BE2C (cell line): Measurements from ENCODE around the gene TSPAN12.

Experiments
- DNase-seq: peaks from one replicate; pipeline ENCODE4 v3.0.0-alpha.2; 2020
- H3K27me3 ChIP-seq: fragments of 250-450 bp; sonication (Bioruptor Pico); 2 replicates; pipeline ENCODE4 v1.5.1; 2020; ENCODE audit warnings: mild to moderate bottlenecking
- H3K36me3 ChIP-seq: fragments of 250-450 bp; sonication (Bioruptor Pico); 2 replicates; pipeline ENCODE4 v1.5.1; 2020; ENCODE audit warnings: mild to moderate bottlenecking
- H3K4me1 ChIP-seq: fragments of 250-450 bp; sonication (Bioruptor Pico); 2 replicates; pipeline ENCODE4 v1.5.1; 2020
- H3K4me3 ChIP-seq: 2 replicates; pipeline ENCODE4 v1.5.1; 2011; ENCODE audit warnings: low read depth, low read length
- H3K9me3 ChIP-seq: fragments of 250-450 bp; sonication (Bioruptor Pico); 2 replicates; pipeline ENCODE4 v1.5.1; 2020
- CTCF ChIP-seq: IDR thresholded peaks from 2 replicates; pipeline ENCODE4 v1.5.1; 2012; ENCODE audit warnings: mild to moderate bottlenecking, low read depth, low read length

The TSPAN12 gene

GRCh38 chr7:120856198-120856597, 1.7 kb downstream of the TSPAN12 start:
- no peak for TF ChIP-seq CTCF
- Histone ChIP-seq H3K4me1 (no peaks in the 10 kb centered on the region), H3K36me3 (no peaks in the 10 kb centered on the region), H3K27me3 (peaks cover 58% of the 10 kb centered on the region), H3K4me3 (no peak overlapping the region), H3K9me3 (no peaks in the 10 kb centered on the region; the same call in 1 of the 2 replicates)
- DNase-seq, result no peak

- no peak overlapping the region for H3K4me3 ChIP-seq
- no peaks in the 10 kb centered on the region for H3K4me1 ChIP-seq
- TF ChIP-seq CTCF, result no peak
- no peaks in the 10 kb centered on the region; the same call in 1 of the 2 replicates for H3K9me3 ChIP-seq
- DNase-seq, result no peak
- peaks cover 35% of the 10 kb centered on the region for H3K27me3 ChIP-seq
- no peaks in the 10 kb centered on the region for H3K36me3 ChIP-seq
Observed at GRCh38 chr7:120852700-120853099, 5.2 kb downstream of the TSPAN12 start.

- no peak for TF ChIP-seq CTCF
- H3K9me3 ChIP-seq, result no peaks in the 10 kb centered on the region
- no peak for DNase-seq
- no peaks in the 10 kb centered on the region for H3K4me1 ChIP-seq
- 0 out of 2 replicates have a peak, but pooled peaks cover 2% of the 10 kb centered on the region for H3K27me3 ChIP-seq
- H3K4me3 ChIP-seq, result no peak overlapping the region
- H3K36me3 ChIP-seq, result no peaks in the 10 kb centered on the region
Observed at GRCh38 chr7:120843109-120843508, 14.8 kb downstream of the TSPAN12 start.

GRCh38 chr7:120842121-120842621, 15.8 kb downstream of the TSPAN12 start:
- H3K4me1 ChIP-seq, result no peaks in the 10 kb centered on the region
- no peaks in the 10 kb centered on the region for H3K27me3 ChIP-seq
- no peak for DNase-seq

GRCh38 chr7:120841608-120842007, 16.3 kb downstream of the TSPAN12 start:
- Histone ChIP-seq H3K9me3 (no peaks in the 10 kb centered on the region), H3K4me3 (no peak overlapping the region), H3K36me3 (no peaks in the 10 kb centered on the region), H3K4me1 (no peaks in the 10 kb centered on the region), H3K27me3 (no peaks in the 10 kb centered on the region)
- DNase-seq, result no peak
- TF ChIP-seq CTCF, result no peak

More at GRCh38 chr7:120842121-120842621, 15.8 kb downstream of the TSPAN12 start:
- no peak overlapping the region for H3K4me3 ChIP-seq
- no peaks in the 10 kb centered on the region for H3K36me3 ChIP-seq
- no peaks in the 10 kb centered on the region for H3K9me3 ChIP-seq
- TF ChIP-seq CTCF, result no peak

GRCh38 chr7:120838281-120838682, 19.7 kb downstream of the TSPAN12 start:
- H3K4me1 ChIP-seq, result no peaks in the 10 kb centered on the region
- H3K36me3 ChIP-seq, result no peaks in the 10 kb centered on the region
- DNase-seq, result no peak
- TF ChIP-seq CTCF, result no peak
- no peak overlapping the region for H3K4me3 ChIP-seq
- no peaks in the 10 kb centered on the region for H3K27me3 ChIP-seq
- no peaks in the 10 kb centered on the region for H3K9me3 ChIP-seq
